Measurements from ENCODE around the gene RNF213.

RNF213 gene

GRCh38 chr17:80339731-80340456 is 79.2 kb downstream of the RNF213 start:
- Histone ChIP-seq H3F3A (ENCODE audit: insufficient read depth) (no peaks in the 10 kb centered on the region), H3K4me2 (ENCODE audit: low read depth, low read length, poor library complexity, severe bottlenecking) (no peak overlapping the region), H3K4me3 (ENCODE audit: insufficient read depth, low read length, poor library complexity, severe bottlenecking) (no peak overlapping the region), H3K27ac (ENCODE audit: low read depth, low read length) (no peak overlapping the region), H3K9me3 (ENCODE audit: insufficient read depth, low read length) (no peaks in the 10 kb centered on the region), H2AFZ (ENCODE audit: low read depth, low read length, severe bottlenecking) (no peak overlapping the region), H3K9ac (ENCODE audit: low read length) (no peak overlapping the region), H3K79me2 (ENCODE audit: insufficient read depth, low read length) (no peaks in the 10 kb centered on the region), H3K9me2 (replicated peaks; ENCODE audit: insufficient read depth, low read length) (no peaks in the 10 kb centered on the region), H3K36me3 (ENCODE audit: low read length) (no peaks in the 10 kb centered on the region), H3K27me3 (ENCODE audit: low read length) (no peaks in the 10 kb centered on the region), H4K20me1 (ENCODE audit: low read depth, low read length) (no peaks in the 10 kb centered on the region)
- TF ChIP-seq EZH2phosphoT487 (conservative IDR thresholded peaks at IDR 0.05; ENCODE audit: low read length), result no peak
- TF ChIP-seq CTCF (IDR thresholded peaks at IDR 0.05; ENCODE audit: insufficient read depth, low read length, poor library complexity, severe bottlenecking), result no peak

- Histone ChIP-seq H3K9me2 (replicated peaks; ENCODE audit: insufficient read depth, low read length) (no peaks in the 10 kb centered on the region), H3K79me2 (ENCODE audit: insufficient read depth, low read length) (no peaks in the 10 kb centered on the region), H3K4me3 (ENCODE audit: insufficient read depth, low read length, poor library complexity, severe bottlenecking) (no peak overlapping the region), H3F3A (ENCODE audit: insufficient read depth) (no peaks in the 10 kb centered on the region), H4K20me1 (ENCODE audit: low read depth, low read length) (no peaks in the 10 kb centered on the region), H3K4me2 (ENCODE audit: low read depth, low read length, poor library complexity, severe bottlenecking) (no peak overlapping the region), H2AFZ (ENCODE audit: low read depth, low read length, severe bottlenecking) (no peak overlapping the region), H3K27me3 (ENCODE audit: low read length) (no peaks in the 10 kb centered on the region), H3K27ac (ENCODE audit: low read depth, low read length) (no peak overlapping the region), H3K9me3 (ENCODE audit: insufficient read depth, low read length) (no peaks in the 10 kb centered on the region), H3K9ac (ENCODE audit: low read length) (no peak overlapping the region), H3K36me3 (ENCODE audit: low read length) (no peaks in the 10 kb centered on the region)
- TF ChIP-seq EZH2phosphoT487 (conservative IDR thresholded peaks at IDR 0.05; ENCODE audit: low read length) (no peak), CTCF (IDR thresholded peaks at IDR 0.05; ENCODE audit: insufficient read depth, low read length, poor library complexity, severe bottlenecking) (no peak)
Observed at GRCh38 chr17:80345321-80345720, 84.7 kb downstream of the RNF213 start.

GRCh38 chr17:80345841-80346497 is 85.3 kb downstream of the RNF213 start:
- no peak overlapping the region for H3K4me2 ChIP-seq (ENCODE audit: low read depth, low read length, poor library complexity, severe bottlenecking)
- H3F3A ChIP-seq (ENCODE audit: insufficient read depth), result no peaks in the 10 kb centered on the region
- no peak overlapping the region for H3K9ac ChIP-seq (ENCODE audit: low read length)
- no peak overlapping the region for H3K27ac ChIP-seq (ENCODE audit: low read depth, low read length)
- H2AFZ ChIP-seq (ENCODE audit: low read depth, low read length, severe bottlenecking), result no peak overlapping the region
- H3K4me3 ChIP-seq (ENCODE audit: insufficient read depth, low read length, poor library complexity, severe bottlenecking), result no peak overlapping the region
- no peaks in the 10 kb centered on the region for H3K36me3 ChIP-seq (ENCODE audit: low read length)
- no peaks in the 10 kb centered on the region for H4K20me1 ChIP-seq (ENCODE audit: low read depth, low read length)
- no peaks in the 10 kb centered on the region for H3K27me3 ChIP-seq (ENCODE audit: low read length)
- H3K79me2 ChIP-seq (ENCODE audit: insufficient read depth, low read length), result no peaks in the 10 kb centered on the region
- TF ChIP-seq CTCF (IDR thresholded peaks at IDR 0.05; ENCODE audit: insufficient read depth, low read length, poor library complexity, severe bottlenecking), result no peak
- no peak for TF ChIP-seq EZH2phosphoT487 (conservative IDR thresholded peaks at IDR 0.05; ENCODE audit: low read length)
- H3K9me3 ChIP-seq (ENCODE audit: insufficient read depth, low read length), result no peaks in the 10 kb centered on the region
- no peaks in the 10 kb centered on the region for H3K9me2 ChIP-seq (replicated peaks; ENCODE audit: insufficient read depth, low read length)

All from SU-DHL-6 (cell line).